Stimulated activated naive CD4-positive, alpha-beta T cell treated with Interleukin-2 at 50 U/mL for 16 hours (primary cell): Measurements from ENCODE around the gene RNF4.
"Not testable (repeated sequence)": the region's sequence is repeated elsewhere in the genome, so short reads cannot be mapped to it uniquely, and the experiment has no call there.

ENCODE experiments used
- DNase-seq: peaks from one replicate; lab custom pipeline; 2025; lab: John Stamatoyannopoulos, UW

The RNF4 gene

DNA sequence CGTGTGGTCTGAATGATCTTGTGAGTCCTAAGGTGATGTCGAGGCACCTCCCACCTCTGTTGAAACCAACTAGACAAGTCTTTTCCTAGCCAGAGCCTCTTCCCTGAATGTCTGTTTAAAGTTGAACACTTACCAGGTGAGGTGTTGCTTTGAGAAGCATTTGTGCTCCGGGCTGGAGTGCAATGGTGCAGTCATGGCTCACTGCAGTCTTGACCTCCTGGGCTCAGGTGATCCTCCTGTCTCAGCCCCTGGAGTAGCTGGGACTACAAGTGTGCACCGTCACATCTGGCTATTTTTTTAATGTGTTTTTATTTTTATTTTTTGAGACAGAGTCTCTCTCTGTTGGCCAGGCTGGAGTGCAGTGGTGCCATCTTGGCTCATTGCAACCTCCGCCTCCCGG lies 18.1 kb downstream of the RNF4 start:
- DNase-seq, result no peak

- DNase-seq, result no peak
Observed at GRCh38 chr4:2487632-2488031, 18.7 kb downstream of the RNF4 start.

GRCh38 chr4:2489081-2489805 lies 20.3 kb downstream of the RNF4 start:
- DNase-seq, result no peak

DNA sequence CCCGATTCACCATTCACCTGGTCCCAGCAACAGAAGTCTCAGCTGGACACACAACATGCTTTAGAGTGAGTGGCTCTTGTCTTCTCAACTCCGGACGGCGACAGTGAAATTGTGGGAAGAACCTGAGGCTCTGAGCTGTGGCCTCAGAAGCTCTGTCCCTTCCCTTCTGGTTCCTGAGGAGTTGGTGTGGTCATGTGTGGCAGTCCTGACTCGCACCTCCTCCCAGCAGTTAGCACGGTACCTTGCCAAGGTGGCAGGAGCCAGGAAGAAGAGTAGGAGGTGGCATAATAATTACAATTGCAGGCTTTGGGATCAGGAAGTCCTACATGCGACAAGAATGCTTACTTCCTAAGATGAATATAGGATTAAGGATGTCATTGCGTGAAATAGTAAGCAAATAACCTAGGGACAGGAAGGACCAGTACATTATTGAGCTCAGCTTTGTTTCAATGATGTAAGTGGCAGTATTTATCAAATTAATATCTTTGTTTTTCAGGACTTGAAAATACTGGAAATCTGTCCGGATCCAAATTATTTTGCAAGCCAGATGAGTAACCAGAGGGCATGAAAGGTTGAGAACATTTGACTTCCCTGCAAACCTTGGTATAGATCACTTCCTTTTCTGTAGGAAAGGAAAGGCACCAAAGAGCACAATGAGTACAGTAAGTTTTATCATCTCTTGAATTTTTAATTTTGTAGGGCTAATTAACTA lies 21.1 kb downstream of the RNF4 start:
- DNase-seq, result no peak

DNA sequence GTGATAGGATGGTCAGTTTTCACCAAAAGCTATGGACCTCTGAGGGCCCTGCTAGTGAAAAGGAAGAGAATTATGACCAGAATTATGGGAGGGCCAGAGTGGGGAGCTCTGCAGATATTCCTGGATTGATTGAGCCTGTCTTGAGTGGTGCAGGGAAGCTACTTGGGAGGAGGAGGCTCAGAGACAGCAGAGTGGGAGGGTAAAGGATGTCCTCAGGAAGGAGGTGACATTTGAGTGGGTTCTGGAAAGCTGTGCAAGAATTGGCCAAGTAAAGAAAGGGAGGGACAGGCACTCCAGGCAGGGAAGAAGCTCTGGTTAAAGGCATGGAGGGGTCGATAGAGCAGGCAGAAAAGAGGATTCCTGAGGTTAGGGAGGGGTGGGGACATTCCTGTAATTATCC lies 24.1 kb downstream of the RNF4 start:
- DNase-seq, result no peak

DNA sequence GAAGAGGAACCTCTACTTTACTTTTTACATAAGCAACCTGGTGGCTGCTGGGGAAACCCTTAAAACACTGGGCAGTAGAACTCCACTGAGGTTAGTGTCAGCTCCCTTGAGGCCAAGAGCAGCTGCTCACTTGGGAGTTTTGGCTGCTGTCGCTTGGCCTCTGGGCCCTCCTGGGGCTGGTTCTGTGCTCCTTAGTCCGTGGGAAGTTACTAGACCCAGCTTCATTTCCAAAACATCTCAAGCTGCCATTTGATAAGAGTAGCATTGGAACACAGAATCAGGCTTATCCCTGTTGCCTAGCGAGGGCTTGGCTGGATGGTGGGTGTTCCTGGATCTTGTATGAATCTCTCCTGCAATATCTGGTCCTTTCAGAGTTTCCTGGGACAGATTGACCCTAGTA lies 26.1 kb downstream of the RNF4 start:
- no peak for DNase-seq

DNA sequence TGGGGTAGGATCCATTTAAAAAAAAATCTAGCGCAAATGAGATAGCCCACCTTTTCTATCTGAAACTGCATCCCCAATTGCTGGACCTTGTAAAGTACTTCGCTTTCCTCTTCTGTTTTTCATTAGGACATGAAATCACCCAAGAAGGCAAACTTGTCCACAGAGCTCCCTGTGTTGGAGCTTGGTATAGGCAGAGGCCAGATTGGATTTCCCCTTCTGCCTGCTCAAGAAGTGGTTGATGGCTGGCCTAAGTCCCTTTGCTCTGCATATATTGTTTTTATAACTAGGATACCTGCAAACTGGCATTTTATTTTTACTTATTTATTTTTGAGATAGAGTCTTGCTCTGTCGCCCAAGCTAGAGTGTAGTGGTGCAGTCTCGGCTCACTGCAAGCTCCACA lies 28.4 kb downstream of the RNF4 start:
- no peak for DNase-seq

DNA sequence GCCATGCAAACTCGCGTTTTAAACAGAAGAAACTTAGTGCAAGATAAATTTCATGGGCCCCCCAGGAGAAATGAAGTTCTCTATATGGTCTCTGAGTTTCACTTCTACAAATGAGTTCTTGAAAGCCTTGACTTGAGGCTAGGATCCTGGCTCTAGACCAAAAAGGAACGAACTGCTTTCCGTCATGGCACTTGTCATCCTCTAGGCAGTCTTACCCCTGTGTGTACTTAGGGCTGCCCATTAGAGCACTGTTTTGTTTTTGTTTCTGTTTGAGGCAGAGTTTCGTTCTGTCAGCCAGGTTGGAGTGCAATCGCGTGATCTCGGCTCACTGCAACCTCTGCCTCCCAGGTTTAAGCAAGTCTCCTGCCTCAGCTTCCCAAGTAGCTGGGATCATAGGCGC lies 29.0 kb downstream of the RNF4 start:
- DNase-seq, result no peak

- no peak for DNase-seq
Observed at GRCh38 chr4:2500547-2500946, 31.6 kb downstream of the RNF4 start.

GRCh38 chr4:2501034-2501594 lies 32.2 kb downstream of the RNF4 start:
- no peak for DNase-seq

- DNase-seq, result no peak
Observed at GRCh38 chr4:2503809-2504208, 34.9 kb downstream of the RNF4 start.

- no peak for DNase-seq
Observed at GRCh38 chr4:2507259-2507658, 38.4 kb downstream of the RNF4 start.

GRCh38 chr4:2507855-2508254 lies 38.9 kb downstream of the RNF4 start:
- DNase-seq, result no peak

DNA sequence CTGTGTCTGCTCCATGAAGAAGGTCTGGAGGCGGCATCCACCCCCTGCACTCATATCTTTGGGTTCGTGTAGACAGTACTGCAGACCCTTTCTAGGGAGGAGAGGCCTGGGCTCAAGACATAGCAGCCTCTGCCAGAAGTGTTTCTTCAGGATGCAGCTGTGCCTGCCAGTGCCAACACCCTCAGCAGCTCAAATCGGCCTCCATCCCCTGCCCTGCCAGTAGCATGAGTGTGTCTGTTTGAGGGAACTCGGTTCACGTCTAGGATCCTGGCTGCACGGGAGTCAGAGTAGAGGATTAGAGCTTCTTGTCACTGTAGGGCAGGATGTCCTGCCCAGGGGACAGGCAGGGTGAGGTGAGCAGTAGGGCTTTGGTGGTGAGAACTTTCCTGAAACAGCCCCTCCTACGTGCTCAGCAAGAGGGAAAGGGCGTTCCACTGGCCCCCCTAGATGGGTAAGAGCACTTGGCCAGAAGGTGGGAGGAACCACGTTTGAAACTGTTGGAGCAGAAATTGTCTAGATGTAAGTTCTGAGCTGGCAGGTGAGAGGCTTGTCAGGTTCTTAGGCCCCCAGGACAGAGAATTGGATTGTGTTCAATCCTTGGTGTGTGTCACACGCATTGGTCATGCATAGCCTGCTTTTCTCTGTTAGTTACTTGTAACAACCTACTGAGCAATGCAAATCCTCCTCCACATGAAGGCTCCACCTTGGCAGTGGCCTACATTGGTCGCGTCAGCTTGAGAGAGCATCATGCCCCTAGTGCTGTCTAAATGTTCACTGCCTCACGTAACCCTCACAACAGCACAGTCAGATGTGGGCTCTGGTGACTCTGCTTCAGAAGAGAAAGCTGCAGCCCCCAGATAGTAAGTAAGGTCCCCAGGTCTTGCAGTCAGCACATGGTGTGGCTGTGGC lies 41.7 kb downstream of the RNF4 start:
- no peak for DNase-seq

- no peak for DNase-seq
Observed at GRCh38 chr4:2511645-2512131, 42.8 kb downstream of the RNF4 start.

DNA sequence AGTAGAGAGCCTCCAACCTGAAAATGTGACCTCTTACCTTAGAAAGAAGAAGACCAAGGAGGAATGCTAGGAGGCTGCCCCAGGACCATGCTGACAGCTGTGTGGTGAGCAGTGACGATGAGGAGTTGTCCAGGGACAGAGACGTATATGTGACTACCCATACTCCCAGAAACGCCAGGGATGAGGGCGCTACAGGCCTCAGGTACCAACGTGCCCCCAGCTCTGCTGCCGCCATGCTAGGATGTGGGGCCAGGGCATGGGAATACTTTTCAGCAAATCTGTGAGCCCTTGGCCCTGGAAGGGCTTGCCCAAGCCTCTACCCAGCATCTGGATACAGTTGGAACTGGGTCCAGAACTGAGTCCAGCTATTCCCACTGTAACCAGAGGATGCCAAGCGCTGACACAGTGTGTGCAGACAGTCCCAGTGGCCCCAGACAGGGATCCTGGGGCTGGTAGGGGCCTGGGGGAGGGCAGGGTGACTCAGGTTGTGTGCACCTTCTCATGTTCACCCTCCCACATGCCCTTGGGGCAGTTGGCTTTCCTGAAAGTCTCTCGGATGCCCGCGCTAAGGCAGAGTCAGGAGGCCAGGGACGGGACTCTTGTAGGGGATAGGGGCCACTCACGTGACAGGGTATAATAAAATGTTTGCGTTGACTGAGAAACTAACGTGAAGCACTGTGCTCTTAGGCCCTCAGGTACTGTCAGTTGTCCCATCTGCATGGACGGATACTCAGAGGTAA lies 43.7 kb downstream of the RNF4 start:
- DNase-seq, result no peak

GRCh38 chr4:2514193-2514592 lies 45.3 kb downstream of the RNF4 start:
- not testable (repeated sequence) for DNase-seq

DNA sequence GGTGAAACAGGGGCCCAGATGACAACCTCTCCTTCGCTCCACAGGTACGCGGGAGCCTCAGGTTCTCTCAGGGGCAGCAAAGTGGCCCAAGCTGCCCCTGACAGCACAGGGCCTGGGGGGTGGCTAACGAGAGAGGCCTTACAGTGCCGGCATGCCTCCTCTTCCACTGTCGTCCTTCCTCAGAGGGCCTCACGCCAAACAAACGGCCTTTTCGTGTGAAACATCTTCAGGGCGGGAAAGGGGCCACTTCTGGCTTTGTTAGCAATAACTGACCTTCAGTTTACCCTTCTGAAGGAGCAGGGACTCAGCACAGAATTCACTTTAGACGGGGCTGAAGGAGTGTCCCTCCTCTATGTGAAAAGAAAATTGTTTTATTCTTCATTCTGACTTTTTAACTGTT lies 46.0 kb downstream of the RNF4 start:
- not testable (repeated sequence) for DNase-seq

DNA sequence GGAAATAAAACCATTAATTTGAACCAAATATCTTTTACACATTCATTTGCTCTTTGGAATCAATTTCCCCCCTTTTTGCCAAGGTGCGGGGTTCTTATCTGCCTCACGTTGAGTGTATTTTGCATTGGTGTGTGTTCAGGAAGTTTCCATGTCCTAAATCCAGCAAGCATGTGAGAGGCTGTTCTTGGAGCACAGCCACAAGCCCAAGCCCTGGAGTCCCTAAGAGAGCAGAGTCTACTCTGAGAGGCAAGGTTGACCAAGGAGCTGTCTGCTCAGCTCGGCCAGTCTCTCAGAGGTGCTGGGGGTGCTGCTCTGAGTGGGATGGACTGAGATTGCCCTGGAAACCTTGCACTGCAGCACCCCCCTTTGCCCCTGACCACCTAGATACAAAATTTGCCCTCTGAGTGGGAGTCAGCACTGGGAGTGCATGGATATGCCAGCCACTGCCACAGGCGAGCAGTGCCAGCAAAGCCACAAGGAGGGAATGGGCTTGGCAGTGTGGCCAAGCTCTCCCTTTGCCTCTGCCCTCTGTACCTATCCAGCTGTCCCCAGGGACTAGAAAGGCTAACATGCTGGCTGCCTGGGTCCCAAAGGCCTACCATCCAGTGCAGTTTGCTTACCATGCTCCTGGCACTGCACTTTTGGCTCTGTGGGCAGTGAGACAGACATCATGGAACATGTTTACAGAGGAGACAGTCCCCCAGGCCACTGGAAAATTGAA lies 47.1 kb downstream of the RNF4 start:
- no peak for DNase-seq

DNA sequence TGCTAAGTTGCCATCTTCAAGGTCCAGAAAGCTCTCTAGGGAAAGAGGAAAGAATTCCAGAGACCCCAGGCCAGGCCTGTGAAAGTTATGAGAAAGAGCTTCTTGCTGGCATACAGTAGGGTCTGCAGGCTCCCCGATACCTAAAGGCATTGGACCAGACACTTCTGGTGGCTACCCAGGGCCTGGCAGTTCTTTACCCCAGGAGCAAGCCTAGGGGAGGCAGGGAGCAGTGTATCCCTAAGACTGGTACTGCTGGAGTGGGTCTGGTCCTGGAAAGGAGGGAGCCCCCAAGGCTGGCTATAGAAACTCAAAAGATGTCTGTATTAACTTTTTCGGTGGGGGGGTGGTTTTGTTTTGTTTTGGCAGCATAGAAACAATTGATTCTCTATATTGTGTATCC lies 47.7 kb downstream of the RNF4 start:
- DNase-seq, result no peak

- no peak for DNase-seq
Observed at GRCh38 chr4:2526559-2526958, 57.7 kb downstream of the RNF4 start.
